Measurements from ENCODE around the gene MST1.

GRCh38 chr3:49662021-49662420, 27.3 kb downstream of the MST1 start:
- TF ChIP-seq CTCF (IDR thresholded peaks at IDR 0.05) (no peak), POLR2AphosphoS5 (IDR thresholded peaks at IDR 0.05; ENCODE audit: insufficient read depth in 1 of 2, low read depth in 1 of 2) (no peak)
